Measurements from ENCODE around the gene POTEB2.
"Not testable (repeated sequence)": the region's sequence is repeated elsewhere in the genome, so short reads cannot be mapped to it uniquely, and the experiment has no call there.

POTEB2 gene
- long read RNA-seq, donor 1: 0 reads
- long read RNA-seq, donor 2: 0 reads
- long read RNA-seq, donor 3: 0 reads
- long read RNA-seq, donor 4: 0 reads
- long read RNA-seq, donor 5: 0 reads
- long read RNA-seq, donor 6: 0 reads
- long read RNA-seq, donor 7: 0 reads
- long read RNA-seq, donor 8: 0 reads

DNA sequence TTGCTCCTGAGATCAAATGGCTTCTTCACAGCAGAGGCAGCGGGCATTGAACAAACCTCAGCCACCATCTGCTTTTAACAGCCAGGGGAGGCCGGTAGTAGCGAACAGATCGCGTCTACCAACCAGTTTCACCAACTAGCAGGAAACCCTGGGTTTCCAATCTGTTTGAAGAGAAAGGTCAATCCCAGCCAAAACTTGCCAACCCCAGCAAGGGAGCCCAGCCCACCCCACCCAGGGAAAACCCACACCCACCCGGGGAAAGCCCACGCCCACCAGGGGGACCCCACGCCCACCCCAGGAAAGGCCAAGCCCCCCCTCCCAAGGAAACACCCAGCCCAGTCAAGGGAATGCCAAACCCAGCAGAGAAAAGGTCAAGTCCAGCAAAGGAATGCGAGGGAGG, at the start of gene POTEB2:
Gene POTEB2 (minus strand): TSS at position 101 of the 400 bp plus-strand sequence. CDS start 33 bp downstream, at position 68.
- not testable (repeated sequence) for DNase-seq

DNA sequence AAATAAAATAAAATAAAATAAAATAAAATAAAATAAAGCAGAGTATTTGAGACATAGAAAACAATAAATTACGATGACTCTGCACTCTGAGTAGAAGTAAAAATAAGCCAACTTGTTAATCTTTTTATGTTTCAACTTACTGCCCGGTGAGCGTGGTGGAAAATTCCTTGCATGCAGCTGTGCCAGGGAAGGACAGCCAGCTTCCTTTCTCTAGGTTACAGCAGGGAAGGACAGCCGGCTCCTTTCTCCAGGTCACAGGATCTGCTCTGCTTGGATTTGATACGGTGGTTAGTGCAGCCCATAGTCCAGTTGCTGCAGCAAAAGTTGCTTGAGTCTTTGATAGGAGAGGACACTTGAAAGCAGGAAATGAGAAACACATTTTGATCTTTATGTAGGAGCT, 13.8 kb upstream of the POTEB2 start:
- not testable (repeated sequence) for DNase-seq

DNA sequence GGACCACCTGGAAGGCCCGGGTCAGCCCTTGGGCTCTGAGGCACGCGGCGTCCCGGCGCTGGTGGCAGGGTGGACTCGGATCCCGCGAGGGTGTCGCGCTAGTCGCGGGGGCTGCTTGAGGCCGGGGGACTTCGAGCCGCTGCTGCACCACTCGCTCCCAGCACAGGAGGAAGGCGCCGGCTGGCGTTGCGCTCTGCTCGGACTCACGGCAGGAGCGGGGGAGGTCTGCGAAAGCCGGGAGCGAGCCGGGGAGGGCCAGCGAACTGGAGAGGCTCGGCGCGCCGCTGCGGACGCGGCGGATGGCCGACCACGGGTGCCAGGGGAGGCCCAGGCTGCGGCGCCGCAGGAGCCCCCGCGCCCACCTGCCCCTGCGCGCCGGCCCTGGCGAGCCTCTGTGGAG, 12.3 kb upstream of the POTEB2 start:
- not testable (repeated sequence) for DNase-seq

DNA sequence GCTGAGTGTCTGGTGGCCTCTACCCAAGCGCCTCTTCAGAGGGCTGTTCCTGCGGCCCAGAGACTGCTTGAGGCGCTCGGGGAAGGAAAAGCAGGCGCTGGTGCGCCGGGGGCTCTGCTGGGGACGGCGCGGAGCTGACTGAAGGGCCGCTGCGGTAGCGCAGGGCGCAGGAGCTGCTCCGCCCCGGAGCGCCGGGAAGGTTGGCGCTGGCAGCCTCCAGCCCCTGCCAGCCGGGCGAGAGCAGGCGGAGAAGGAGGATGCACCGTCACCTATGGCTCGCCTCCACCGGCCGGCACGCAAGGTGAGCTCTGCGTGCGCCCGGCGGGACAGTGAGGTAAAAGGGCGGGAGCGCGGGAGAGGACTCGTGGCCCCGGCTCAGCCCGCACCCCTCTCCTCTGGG, 11.7 kb upstream of the POTEB2 start:
- DNase-seq: not testable (repeated sequence)

All from right kidney (tissue), 9 donors.